Activated CD8-positive, alpha-beta T cell treated with anti-CD3 and anti-CD28 coated beads, Interleukin-2, amount 10 ng/mL, durations not matched to agents 7 days and 5 days (primary cell): ENCODE results near the gene FAM114A1. TPM values are rescaled to one million over a fixed set of nuclear protein-coding genes. Genes with fewer than 3 reads are reported as not detected.

ENCODE experiments used
- ATAC-seq: fragments of 150-1000 bp; cut with Tn5 transposase; one replicate; pipeline ENCODE4 v1.10.0; 2021; ENCODE audit warnings: moderate library complexity
- CTCF ChIA-PET: fragments of 350-600 bp; sonication (Branson Sonifier 250); formaldehyde crosslinking; loops from one replicate; lab custom pipeline; 2021; ENCODE audit warnings: antibody characterized with exemption; lab: Charles Lee
- POLR2A ChIA-PET: fragments of 350-600 bp; sonication (Branson Sonifier 250); formaldehyde crosslinking; loops from one replicate; lab custom pipeline; 2021; ENCODE audit warnings: antibody characterized with exemption; lab: Charles Lee
- DNase-seq: peaks from one replicate; pipeline ENCODE4 v3.0.0-alpha.2; 2020
- H3K27ac Mint-ChIP-seq: one replicate; pipeline ENCODE4 v1.8.0; 2021; ENCODE audit warnings: mild to moderate bottlenecking, mixed read lengths
- H3K27me3 Mint-ChIP-seq: one replicate; pipeline ENCODE4 v1.8.0; 2021; ENCODE audit warnings: low read depth, mixed read lengths
- H3K36me3 Mint-ChIP-seq: one replicate; pipeline ENCODE4 v1.8.0; 2021; ENCODE audit warnings: low read depth, mixed read lengths
- H3K4me1 Mint-ChIP-seq: one replicate; pipeline ENCODE4 v1.8.0; 2021; ENCODE audit warnings: low read depth, mixed read lengths
- H3K4me3 Mint-ChIP-seq: one replicate; pipeline ENCODE4 v1.8.0; 2021; ENCODE audit warnings: mild to moderate bottlenecking, mixed read lengths
- H3K9me3 Mint-ChIP-seq: one replicate; pipeline ENCODE4 v1.8.0; 2022; ENCODE audit warnings: mixed read lengths; ENCODE audit not compliant: insufficient read depth
- microRNA-seq: library from miRNA; unstranded; fragments of <30 nt; microRNA quantifications from one replicate; pipeline ENCODE4 v1.2.0, GENCODE V29; 2022
- total RNA-seq, 2 experiments: library from RNA; stranded (reverse); gene quantifications; one replicate each; pipeline ENCODE4 v1.2.3, GENCODE V29; 2021

Gene FAM114A1
- total RNA-seq, 2 experiments from 2014 or later = 0.50 to 0.60 TPM

DNA sequence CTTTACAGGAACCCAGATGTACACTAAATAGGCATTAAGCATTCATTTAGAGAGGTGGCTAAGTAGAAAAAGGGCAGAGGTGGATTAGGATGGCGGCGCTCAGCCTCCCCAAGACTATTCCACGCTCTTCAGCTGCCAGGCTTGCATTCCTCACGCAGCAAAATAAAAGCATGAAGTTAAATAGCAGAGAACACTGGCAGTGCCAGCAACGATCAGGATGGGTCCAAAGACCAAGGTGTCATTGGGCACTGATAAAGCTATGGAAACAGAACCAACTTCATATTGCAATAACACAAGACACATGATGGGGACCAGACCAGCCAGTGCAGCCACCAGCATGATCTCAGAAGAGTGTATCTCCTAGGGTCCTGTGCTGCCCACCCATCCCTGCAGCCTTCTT lies 122.6 kb downstream of the FAM114A1 start:
- ATAC-seq (no peak), DNase-seq (no peak)
- ChIA-PET CTCF (no interaction called here), POLR2A (interaction anchor here (0.6 kb wide), 1 partner anchor 11 kb away, joined by 3 read pairs; no protein-coding TSS in a partner anchor)
- Mint-ChIP-seq H3K4me3 (no peak overlapping the region), H3K27me3 (no peaks in the 10 kb centered on the region), H3K27ac (no peak overlapping the region), H3K4me1 (peaks cover 13% of the 10 kb centered on the region), H3K9me3 (no peaks in the 10 kb centered on the region), H3K36me3 (peaks cover 45% of the 10 kb centered on the region)

- no peak for ATAC-seq
Measured at GRCh38 chr4:38993683-38994082, 126.1 kb downstream of the FAM114A1 start.

GRCh38 chr4:38994135-38994534 lies 126.5 kb downstream of the FAM114A1 start:
- H3K27me3 Mint-ChIP-seq = no peaks in the 10 kb centered on the region
- DNase-seq (no peak), ATAC-seq (no peak)
- H3K4me1 Mint-ChIP-seq = no peaks in the 10 kb centered on the region
- peaks cover 4% of the 10 kb centered on the region for H3K9me3 Mint-ChIP-seq
- ChIA-PET POLR2A (no interaction called here), CTCF (interaction anchor here (0.6 to 1.5 kb wide), 4 partner anchors 52 to 140 kb away, joined by 3 to 5 read pairs (median 4); no protein-coding TSS in a partner anchor)
- H3K4me3 Mint-ChIP-seq = no peak overlapping the region
- H3K36me3 Mint-ChIP-seq = peaks cover 46% of the 10 kb centered on the region
- no peak overlapping the region for H3K27ac Mint-ChIP-seq

More at GRCh38 chr4:38993683-38994082, 126.1 kb downstream of the FAM114A1 start:
- H3K36me3 Mint-ChIP-seq = peaks cover 48% of the 10 kb centered on the region
- DNase-seq = no peak
- ChIA-PET POLR2A (no interaction called here), CTCF (interaction anchor here (0.6 to 1.5 kb wide), 4 partner anchors 52 to 140 kb away, joined by 3 to 5 read pairs (median 4); no protein-coding TSS in a partner anchor)
- no peak overlapping the region for H3K4me3 Mint-ChIP-seq
- H3K4me1 Mint-ChIP-seq = no peaks in the 10 kb centered on the region
- no peaks in the 10 kb centered on the region for H3K27me3 Mint-ChIP-seq
- H3K9me3 Mint-ChIP-seq = peaks cover 3% of the 10 kb centered on the region
- H3K27ac Mint-ChIP-seq = no peak overlapping the region

Small RNAs within 50 kb of the gene (microRNA-seq; reads per million reads assigned to microRNA genes)
- gene MIR574 = 5.7 reads per million, percentile 7 among the genes with 10 or more reads in this experiment

Other genes with a start within 250 kb of the FAM114A1 start
- 1 to 10 TPM; 8.1 to 8.3 TPM for gene KLF3, start 203.6 kb upstream of the FAM114A1 start, total RNA-seq
- under 1 TPM in 1 of 2 experiments, not detected in 1; 0.08 TPM for gene TLR10, start 84.8 kb upstream of the FAM114A1 start, total RNA-seq
- gene TLR1, start 63.0 kb upstream of the FAM114A1 start, total RNA-seq = 1 to 10 TPM; 8.1 to 9.6 TPM
- gene TLR6, start 11.0 kb upstream of the FAM114A1 start, total RNA-seq = 1 to 10 TPM; 3.1 to 3.2 TPM
- 10 to 100 TPM; 12.4 to 14.1 TPM for gene TMEM156, start 164.6 kb downstream of the FAM114A1 start, total RNA-seq
- 10 to 100 TPM; 16.6 to 17.0 TPM for gene KLHL5, start 194.4 kb downstream of the FAM114A1 start, total RNA-seq